Adrenal gland (tissue), 12 donors: ENCODE results near the gene OR52E8. TPM values are rescaled to one million over a fixed set of nuclear protein-coding genes. Genes with fewer than 3 reads are reported as not detected.

Experiments
- DNase-seq, 7 donors: peaks; one replicate each; pipeline ENCODE4 v3.0.0-alpha.2; 2019 to 2020
- H3K27ac ChIP-seq, 5 donors: fragments of 200-600 bp; sonication (generic) in 4 of 5; 1 replicate in 3 of 5; 2 replicates in 2 of 5; pipeline versions ENCODE4 v1.5.1 to v1.8.0; 2016 to 2020; ENCODE audit warnings: mild to moderate bottlenecking in 1 of 5
- H3K27me3 ChIP-seq: fragments of 200-600 bp; 2 replicates; pipeline ENCODE4 v1.8.0; 2021
- H3K36me3 ChIP-seq, 2 donors: fragments of 200-600 bp; replicated peaks in 1 of 2; 1 replicate in 1 of 2; 2 replicates in 1 of 2; pipeline versions ENCODE4 v1.5.1 to v1.8.0; 2018 to 2022
- H3K4me1 ChIP-seq, 2 donors: fragments of 200-600 bp; replicated peaks in 1 of 2; 1 replicate in 1 of 2; 2 replicates in 1 of 2; pipeline versions ENCODE4 v1.5.1 to v1.8.0; 2018 to 2021
- H3K4me3 ChIP-seq, 4 donors: fragments of 200-600 bp; sonication (generic) in 3 of 4; one replicate each; pipeline ENCODE4 v1.5.1; 2016 to 2018
- H3K9me3 ChIP-seq, 3 donors: fragments of 200-600 bp; sonication (generic) in 1 of 3; replicated peaks in 1 of 3; 1 replicate in 2 of 3; 2 replicates in 1 of 3; pipeline versions ENCODE4 v1.5.1 to v1.8.0; 2016 to 2021
- CTCF ChIP-seq, 6 experiments: fragments of 450-650 bp in 4 of 6; fragments of 200-600 bp in 2 of 6; sonication (generic) in 1 of 6; IDR thresholded peaks; 1 replicate in 5 of 6; 2 replicates in 1 of 6; pipeline versions ENCODE4 v1.5.1 to v1.8.0; 2016 to 2021; ENCODE audit warnings: antibody characterized with exemption in 6 of 6, mild to moderate bottlenecking in 2 of 6, moderate library complexity in 1 of 6
- POLR2A ChIP-seq, 2 donors: fragments of 450-650 bp; IDR thresholded peaks; one replicate each; pipeline ENCODE4 v1.6.1; 2017; ENCODE audit warnings: antibody characterized with exemption in 2 of 2, mild to moderate bottlenecking in 2 of 2, moderate library complexity in 1 of 2
- WGBS, 4 donors: extraction: QIAGEN DNeasy Blood & Tissue Kit in 2 of 4; methylation state at CpG; one replicate each; pipeline versions ENCODE4 v1.1.5 to v1.1.7; 2013 to 2017; 5-methylcytosine and 5-hydroxymethylcytosine counted together
- intact Hi-C, 2 donors: fragments of 100-400 bp; cut with DNase I; formaldehyde crosslinking; loops; one replicate each; pipeline versions ENCODE4 v1.14.1 to v1.15.0; 2022 to 2023
- polyA plus RNA-seq, 3 donors: library from polyadenylated mRNA; stranded (reverse); fragments of 200-250 nt in 2 of 3; fragments of 350-450 nt in 1 of 3; fragmentation: Illumina TruSeq in 1 of 3; extraction: RNeasy Lipid Tissue Mini Kit (QIAGEN cat#74804) in 1 of 3; gene quantifications; one replicate each; pipeline ENCODE4 v1.2.3, GENCODE V29; 2013 to 2014
- total RNA-seq, 9 donors: library from RNA; depleted of rRNA in 4 of 9; stranded (reverse); fragments of >200 nt in 4 of 9; fragments of 120-200 nt in 1 of 9; fragmentation: NEBNext Ultra II Directional in 1 of 9; extraction: Animal tissue kit (Norgen Biotek cat#: 25700) in 1 of 9; gene quantifications; one replicate each; pipeline versions ENCODE4 v1.1.0 to v1.2.4, GENCODE V29; 2013 to 2023
- donor health status: healthy with polysubstance abuse.
- donor health status: Bipolar disorder and iron deficiency.
- donor health status: DM: yes; HTN: yes; CAD: no.
- donor health status: DM: no; HTN: no; CAD: no.
- donor health status: DM: no; HTN: no; CAD: no.
- donor health status: DM: yes; HTN: yes; CAD: no.

OR52E8 gene
- total and polyA plus RNA-seq, 12 donors, result not detected

- TF ChIP-seq POLR2A (IDR thresholded peaks at IDR 0.05), result no peak
- TF ChIP-seq CTCF (IDR thresholded peaks at IDR 0.05), result no peak
- Histone ChIP-seq H3K4me3 (no peak overlapping the region), H3K9me3 (no peaks in the 10 kb centered on the region), H3K27me3 (no peaks in the 10 kb centered on the region), H3K27ac (no peak overlapping the region), H3K36me3 (no peaks in the 10 kb centered on the region), H3K4me1 (no peaks in the 10 kb centered on the region)
- no peak for DNase-seq
- intact Hi-C loops, result no loop called here
- 46 to 66% (median 53%) methylated on average over 1 of the region's 1 CpG for WGBS, 4 donors
These were observed 10.8 kb downstream of the OR52E8 start for GRCh38 chr11:5846701-5847100.

- H3K36me3 ChIP-seq, result no peaks in the 10 kb centered on the region
- TF ChIP-seq CTCF (IDR thresholded peaks at IDR 0.05), result no peak
- TF ChIP-seq POLR2A (IDR thresholded peaks at IDR 0.05), result no peak
- no peaks in the 10 kb centered on the region for H3K4me1 ChIP-seq
- intact Hi-C loops, result no loop called here
- H3K9me3 ChIP-seq, result no peaks in the 10 kb centered on the region
- 23 to 86% (median 54%) methylated on average over 1 of the region's 1 CpG for WGBS, 4 donors
- no peaks in the 10 kb centered on the region for H3K27me3 ChIP-seq
- no peak within 1 kb of the TSS for H3K4me3 ChIP-seq
- H3K27ac ChIP-seq, result no peak within 1 kb of the TSS
- DNase-seq, result no peak
These were observed 15.7 kb downstream of the OR52E8 start, which contains the start of gene OR52E6 for GRCh38 chr11:5841797-5842196. TSS of gene OR52E6 (minus strand) at chr11:5841897. CDS start at chr11:5841897, 0 bp downstream.

GRCh38 chr11:5837695-5838094 lies 19.8 kb downstream of the OR52E8 start:
- 74 to 97% (median 83%) methylated on average over 2 of the region's 2 CpGs for WGBS, 4 donors
- no peaks in the 10 kb centered on the region for H3K27me3 ChIP-seq
- no peaks in the 10 kb centered on the region for H3K36me3 ChIP-seq
- intact Hi-C loops, result no loop called here
- no peak for DNase-seq
- H3K9me3 ChIP-seq, result no peaks in the 10 kb centered on the region
- no peak overlapping the region for H3K27ac ChIP-seq
- H3K4me3 ChIP-seq, result no peak overlapping the region
- H3K4me1 ChIP-seq, result no peaks in the 10 kb centered on the region
- TF ChIP-seq CTCF (IDR thresholded peaks at IDR 0.05) (no peak), POLR2A (IDR thresholded peaks at IDR 0.05) (no peak)

GRCh38 chr11:5833446-5833845 lies 24.0 kb downstream of the OR52E8 start:
- Histone ChIP-seq H3K27ac (no peak overlapping the region), H3K4me3 (no peak overlapping the region), H3K4me1 (no peaks in the 10 kb centered on the region), H3K9me3 (no peaks in the 10 kb centered on the region), H3K27me3 (no peaks in the 10 kb centered on the region), H3K36me3 (no peaks in the 10 kb centered on the region)
- intact Hi-C loops, result no loop called here
- TF ChIP-seq CTCF (IDR thresholded peaks at IDR 0.05) (no peak), POLR2A (IDR thresholded peaks at IDR 0.05) (no peak)
- WGBS, 4 donors, result 40 to 50% (median 46%) methylated on average over 2 of the region's 2 CpGs
- DNase-seq, result no peak
